GM19239 (cell line): Measurements from ENCODE around the gene TMEM144.

Experiments used
- DNase-seq: peaks from one replicate; pipeline ENCODE4 v3.0.0; 2011; ENCODE audit warnings: low spot score; ENCODE audit not compliant: insufficient read length
- FAIRE-seq: peaks from 2 replicates; lab custom pipeline; 2011; peaks lifted over from hg19 to GRCh38; lab: Jason Lieb, UNC

Gene TMEM144

GRCh38 chr4:158290912-158291311 is 80.6 kb downstream of the TMEM144 start:
- FAIRE-seq (no peak), DNase-seq (no peak)

GRCh38 chr4:158291334-158292055 is 81.2 kb downstream of the TMEM144 start:
- DNase-seq: no peak
- no peak for FAIRE-seq

GRCh38 chr4:158292156-158292555 is 81.9 kb downstream of the TMEM144 start:
- DNase-seq (no peak), FAIRE-seq (no peak)

- FAIRE-seq (no peak), DNase-seq (no peak)
Observed at GRCh38 chr4:158295053-158295452, 84.8 kb downstream of the TMEM144 start.

GRCh38 chr4:158297866-158298265 is 87.6 kb downstream of the TMEM144 start:
- no peak for DNase-seq
- no peak for FAIRE-seq

- no peak for DNase-seq
- no peak for FAIRE-seq
Observed at GRCh38 chr4:158299459-158300007, 89.2 kb downstream of the TMEM144 start.

- DNase-seq: no peak
- no peak for FAIRE-seq
Observed at GRCh38 chr4:158300012-158300411, 89.7 kb downstream of the TMEM144 start.

- no peak for DNase-seq
- no peak for FAIRE-seq
Observed at GRCh38 chr4:158302076-158302866, 92.0 kb downstream of the TMEM144 start.

GRCh38 chr4:158304694-158305093 is 94.4 kb downstream of the TMEM144 start:
- DNase-seq: no peak
- no peak for FAIRE-seq
